K562 (cell line): Measurements from ENCODE around the gene ST7. TPM values are rescaled to one million over a fixed set of nuclear protein-coding genes. Genes with fewer than 3 reads are reported as not detected.

Experiments
- MCM7 ChIP-seq, 2 experiments: fragments of 450-650 bp; IDR thresholded peaks; 2 replicates each; pipeline ENCODE4 v1.6.1; 2016 to 2018
- USF2 ChIP-seq: sonication (generic); formaldehyde crosslinking; IDR thresholded peaks from 2 replicates; pipeline ENCODE4 v1.5.0; 2020; ENCODE audit warnings: missing genetic modification reagents
- ZNF695 ChIP-seq: fragments of 450-650 bp; formaldehyde crosslinking; IDR thresholded peaks from 2 replicates; pipeline ENCODE4 v1.4.0; 2020; ENCODE audit warnings: mild to moderate bottlenecking, moderate library complexity
- polyA plus RNA-seq, 8 experiments: library from polyadenylated mRNA; depleted of rRNA in 4 of 8; stranded (reverse) in 5 of 8; unstranded in 3 of 8; fragments of >200 nt; fragmentation: Nextera tagmentation in 2 of 8; fragmentation: Illumina TruSeq in 1 of 8; extraction: Ambion mirVana in 2 of 8; extraction: Trizol in 1 of 8; gene quantifications; 2 replicates each; pipeline versions ENCODE4 v1.2.1 to v1.2.3, GENCODE V29; 2011 to 2014; ENCODE audit warnings: inconsistent platforms in 1 of 8, missing spikeins in 1 of 8
- total RNA-seq, 7 experiments: library from RNA; depleted of rRNA in 6 of 7; stranded (reverse); fragments of >200 nt in 6 of 7; fragmentation: Illumina TruSeq in 2 of 7; extraction: Trizol in 2 of 7; gene quantifications; 2 replicates each; pipeline versions ENCODE4 v1.2.1 to v1.2.3, GENCODE V29; 2011 to 2021; ENCODE audit warnings: low replicate concordance in 1 of 7
- TF ChIP-seq, protein P1 (sequence below): fragments of 450-650 bp; IDR thresholded peaks from 2 replicates; pipeline ENCODE4 v1.6.1; 2017; ENCODE audit warnings: antibody characterized with exemption, mild to moderate bottlenecking
- TF ChIP-seq, protein P2 (sequence below), 2 experiments: IDR thresholded peaks in 1 of 2; conservative IDR thresholded peaks in 1 of 2; 2 replicates each; pipeline ENCODE4 v1.6.1; 2016; ENCODE audit warnings: low read depth in 2 of 2, mild to moderate bottlenecking in 1 of 2, missing compliant biosample characterization in 1 of 2, missing genetic modification characterization in 1 of 2, moderate library complexity in 1 of 2
- TF ChIP-seq, protein P3 (sequence below): fragments of 250-450 bp; sonication (Bioruptor Pico); IDR thresholded peaks from 2 replicates; pipeline ENCODE4 v1.4.0; 2020; ENCODE audit warnings: mild to moderate bottlenecking, moderate library complexity, borderline replicate concordance

The ST7 gene
- total and polyA plus RNA-seq, 9 of the 15 experiments (the other 6 are each of a cell fraction or from before 2014, with no cell fraction given), result 23.9 to 56.3 (median 36.9) TPM

- TF ChIP-seq, protein P1, sequence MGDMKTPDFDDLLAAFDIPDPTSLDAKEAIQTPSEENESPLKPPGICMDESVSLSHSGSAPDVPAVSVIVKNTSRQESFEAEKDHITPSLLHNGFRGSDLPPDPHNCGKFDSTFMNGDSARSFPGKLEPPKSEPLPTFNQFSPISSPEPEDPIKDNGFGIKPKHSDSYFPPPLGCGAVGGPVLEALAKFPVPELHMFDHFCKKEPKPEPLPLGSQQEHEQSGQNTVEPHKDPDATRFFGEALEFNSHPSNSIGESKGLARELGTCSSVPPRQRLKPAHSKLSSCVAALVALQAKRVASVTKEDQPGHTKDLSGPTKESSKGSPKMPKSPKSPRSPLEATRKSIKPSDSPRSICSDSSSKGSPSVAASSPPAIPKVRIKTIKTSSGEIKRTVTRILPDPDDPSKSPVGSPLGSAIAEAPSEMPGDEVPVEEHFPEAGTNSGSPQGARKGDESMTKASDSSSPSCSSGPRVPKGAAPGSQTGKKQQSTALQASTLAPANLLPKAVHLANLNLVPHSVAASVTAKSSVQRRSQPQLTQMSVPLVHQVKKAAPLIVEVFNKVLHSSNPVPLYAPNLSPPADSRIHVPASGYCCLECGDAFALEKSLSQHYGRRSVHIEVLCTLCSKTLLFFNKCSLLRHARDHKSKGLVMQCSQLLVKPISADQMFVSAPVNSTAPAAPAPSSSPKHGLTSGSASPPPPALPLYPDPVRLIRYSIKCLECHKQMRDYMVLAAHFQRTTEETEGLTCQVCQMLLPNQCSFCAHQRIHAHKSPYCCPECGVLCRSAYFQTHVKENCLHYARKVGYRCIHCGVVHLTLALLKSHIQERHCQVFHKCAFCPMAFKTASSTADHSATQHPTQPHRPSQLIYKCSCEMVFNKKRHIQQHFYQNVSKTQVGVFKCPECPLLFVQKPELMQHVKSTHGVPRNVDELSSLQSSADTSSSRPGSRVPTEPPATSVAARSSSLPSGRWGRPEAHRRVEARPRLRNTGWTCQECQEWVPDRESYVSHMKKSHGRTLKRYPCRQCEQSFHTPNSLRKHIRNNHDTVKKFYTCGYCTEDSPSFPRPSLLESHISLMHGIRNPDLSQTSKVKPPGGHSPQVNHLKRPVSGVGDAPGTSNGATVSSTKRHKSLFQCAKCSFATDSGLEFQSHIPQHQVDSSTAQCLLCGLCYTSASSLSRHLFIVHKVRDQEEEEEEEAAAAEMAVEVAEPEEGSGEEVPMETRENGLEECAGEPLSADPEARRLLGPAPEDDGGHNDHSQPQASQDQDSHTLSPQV, result 0 out of 2 replicates have a peak, but pooled peaks have one; percentile 50
- TF ChIP-seq, protein P2, sequence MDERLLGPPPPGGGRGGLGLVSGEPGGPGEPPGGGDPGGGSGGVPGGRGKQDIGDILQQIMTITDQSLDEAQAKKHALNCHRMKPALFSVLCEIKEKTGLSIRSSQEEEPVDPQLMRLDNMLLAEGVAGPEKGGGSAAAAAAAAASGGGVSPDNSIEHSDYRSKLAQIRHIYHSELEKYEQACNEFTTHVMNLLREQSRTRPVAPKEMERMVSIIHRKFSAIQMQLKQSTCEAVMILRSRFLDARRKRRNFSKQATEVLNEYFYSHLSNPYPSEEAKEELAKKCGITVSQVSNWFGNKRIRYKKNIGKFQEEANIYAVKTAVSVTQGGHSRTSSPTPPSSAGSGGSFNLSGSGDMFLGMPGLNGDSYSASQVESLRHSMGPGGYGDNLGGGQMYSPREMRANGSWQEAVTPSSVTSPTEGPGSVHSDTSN (CRISPR knock-in tag; IDR thresholded peaks at IDR 0.05; ENCODE audit: low read depth), result no peak
- TF ChIP-seq, protein P2 (tag; conservative IDR thresholded peaks at IDR 0.05; ENCODE audit: low read depth), result no peak
- TF ChIP-seq, protein P3, sequence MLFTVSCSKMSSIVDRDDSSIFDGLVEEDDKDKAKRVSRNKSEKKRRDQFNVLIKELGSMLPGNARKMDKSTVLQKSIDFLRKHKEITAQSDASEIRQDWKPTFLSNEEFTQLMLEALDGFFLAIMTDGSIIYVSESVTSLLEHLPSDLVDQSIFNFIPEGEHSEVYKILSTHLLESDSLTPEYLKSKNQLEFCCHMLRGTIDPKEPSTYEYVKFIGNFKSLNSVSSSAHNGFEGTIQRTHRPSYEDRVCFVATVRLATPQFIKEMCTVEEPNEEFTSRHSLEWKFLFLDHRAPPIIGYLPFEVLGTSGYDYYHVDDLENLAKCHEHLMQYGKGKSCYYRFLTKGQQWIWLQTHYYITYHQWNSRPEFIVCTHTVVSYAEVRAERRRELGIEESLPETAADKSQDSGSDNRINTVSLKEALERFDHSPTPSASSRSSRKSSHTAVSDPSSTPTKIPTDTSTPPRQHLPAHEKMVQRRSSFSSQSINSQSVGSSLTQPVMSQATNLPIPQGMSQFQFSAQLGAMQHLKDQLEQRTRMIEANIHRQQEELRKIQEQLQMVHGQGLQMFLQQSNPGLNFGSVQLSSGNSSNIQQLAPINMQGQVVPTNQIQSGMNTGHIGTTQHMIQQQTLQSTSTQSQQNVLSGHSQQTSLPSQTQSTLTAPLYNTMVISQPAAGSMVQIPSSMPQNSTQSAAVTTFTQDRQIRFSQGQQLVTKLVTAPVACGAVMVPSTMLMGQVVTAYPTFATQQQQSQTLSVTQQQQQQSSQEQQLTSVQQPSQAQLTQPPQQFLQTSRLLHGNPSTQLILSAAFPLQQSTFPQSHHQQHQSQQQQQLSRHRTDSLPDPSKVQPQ (CRISPR knock-in tag), result peak; percentile 38; the same call in 1 of the 2 replicates
- no peak for TF ChIP-seq USF2 (CRISPR knock-in tag)
- no peak for TF ChIP-seq MCM7 (IDR thresholded peaks at IDR 0.05)
- TF ChIP-seq ZNF695 (CRISPR knock-in tag), result no peak
Measured at GRCh38 chr7:117208257-117208656, 255.0 kb downstream of the ST7 start (continued).
